Measurements from ENCODE around the gene SFSWAP. TPM values are rescaled to one million over a fixed set of nuclear protein-coding genes. Genes with fewer than 3 reads are reported as not detected.
"Not testable (repeated sequence)": the region's sequence is repeated elsewhere in the genome, so short reads cannot be mapped to it uniquely, and the experiment has no call there.

Gene SFSWAP
- polyA plus RNA-seq, 2 donors: 20.8 to 27.9 TPM

- Histone ChIP-seq H3K4me1 (ENCODE audit: control insufficient read depth in 2 of 2, insufficient read depth in 2 of 2, low read length in 1 of 2) (peaks cover 0 to 2% of the 10 kb centered on the region in 2 donors), H3K36me3 (ENCODE audit: control insufficient read depth in 2 of 2, insufficient read depth in 2 of 2, low read length in 1 of 2) (peaks cover 8 to 29% of the 10 kb centered on the region in 2 donors), H3K27ac (ENCODE audit: low read depth in 2 of 2, low read length in 1 of 2) (no peak overlapping the region), H3K9me3 (ENCODE audit: control insufficient read depth in 2 of 2, insufficient read depth in 1 of 2, low read depth in 1 of 2, low read length in 1 of 2) (no peaks in the 10 kb centered on the region), H3K27me3 (ENCODE audit: control insufficient read depth in 1 of 2, insufficient read depth in 2 of 2, low read length in 2 of 2) (no peaks in the 10 kb centered on the region), H3K4me3 (ENCODE audit: low read depth in 1 of 2, low read length in 2 of 2) (no peak overlapping the region)
- WGBS, 2 donors: 83 to 89% methylated on average over 5 of the region's 5 CpGs
Measured at GRCh38 chr12:131738196-131738595, 27.3 kb downstream of the SFSWAP start.

DNA sequence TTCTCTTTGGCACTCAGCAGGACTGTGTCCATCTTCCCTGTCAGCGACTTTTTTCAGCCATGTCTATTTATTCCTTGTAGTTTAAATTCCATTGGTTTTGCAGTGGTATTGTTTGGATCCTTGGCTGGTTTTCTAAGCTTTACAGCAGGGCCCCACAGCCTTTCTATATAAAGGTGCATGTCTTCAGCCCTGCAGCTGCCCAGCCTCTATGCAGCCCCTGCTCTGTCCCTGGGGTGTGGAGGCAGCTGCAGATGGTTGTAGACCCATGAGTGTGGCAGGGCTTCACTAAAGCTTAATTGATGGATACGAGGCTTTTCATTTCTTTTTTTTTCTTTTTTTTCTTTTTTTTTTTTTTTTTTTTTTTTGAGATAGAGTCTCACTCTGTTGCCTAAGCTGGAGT, 29.7 kb downstream of the SFSWAP start:
- Histone ChIP-seq H3K4me3 (ENCODE audit: low read depth in 1 of 2, low read length in 2 of 2) (no peak overlapping the region), H3K9me3 (ENCODE audit: control insufficient read depth in 2 of 2, insufficient read depth in 1 of 2, low read depth in 1 of 2, low read length in 1 of 2) (no peaks in the 10 kb centered on the region), H3K27ac (ENCODE audit: low read depth in 2 of 2, low read length in 1 of 2) (no peak overlapping the region), H3K4me1 (ENCODE audit: control insufficient read depth in 2 of 2, insufficient read depth in 2 of 2, low read length in 1 of 2) (peaks cover 0 to 2% of the 10 kb centered on the region in 2 donors), H3K36me3 (ENCODE audit: control insufficient read depth in 2 of 2, insufficient read depth in 2 of 2, low read length in 1 of 2) (peaks cover 0 to 15% of the 10 kb centered on the region in 2 donors), H3K27me3 (ENCODE audit: control insufficient read depth in 1 of 2, insufficient read depth in 2 of 2, low read length in 2 of 2) (no peaks in the 10 kb centered on the region)
- WGBS, 2 donors: 84 to 92% methylated on average over 2 of the region's 2 CpGs

DNA sequence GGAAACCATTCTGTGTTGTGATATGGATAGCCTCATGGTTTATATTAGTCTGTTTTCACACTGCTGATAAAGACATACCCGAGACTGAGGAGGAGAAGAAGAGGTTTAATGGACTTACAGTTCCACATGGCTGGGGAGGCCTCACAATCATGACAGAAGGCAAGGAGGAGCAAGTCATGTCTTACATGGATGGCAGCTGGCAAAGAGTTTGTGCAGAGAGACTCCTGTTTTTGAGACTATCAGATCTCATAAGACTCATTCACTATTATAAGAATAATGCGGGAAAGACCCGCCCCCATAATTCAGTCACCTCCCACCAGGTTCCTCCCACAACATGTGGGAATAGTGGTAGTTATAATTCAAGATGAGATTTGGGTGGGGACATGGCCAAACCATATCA, 31.9 kb downstream of the SFSWAP start:
- H3K27ac ChIP-seq (ENCODE audit: low read depth in 2 of 2, low read length in 1 of 2); H3K4me1 ChIP-seq (ENCODE audit: control insufficient read depth in 2 of 2, insufficient read depth in 2 of 2, low read length in 1 of 2); H3K27me3 ChIP-seq (ENCODE audit: control insufficient read depth in 1 of 2, insufficient read depth in 2 of 2, low read length in 2 of 2); H3K4me3 ChIP-seq (ENCODE audit: low read depth in 1 of 2, low read length in 2 of 2); H3K9me3 ChIP-seq (ENCODE audit: control insufficient read depth in 2 of 2, insufficient read depth in 1 of 2, low read depth in 1 of 2, low read length in 1 of 2): not testable (repeated sequence)
- H3K36me3 ChIP-seq (ENCODE audit: control insufficient read depth in 2 of 2, insufficient read depth in 2 of 2, low read length in 1 of 2): peaks cover 0 to 23% of the 10 kb centered on the region in 2 donors
- WGBS, 2 donors: 96 to 97% methylated on average over 3 of the region's 3 CpGs

- H3K4me1 ChIP-seq (ENCODE audit: control insufficient read depth in 2 of 2, insufficient read depth in 2 of 2, low read length in 1 of 2); H3K9me3 ChIP-seq (ENCODE audit: control insufficient read depth in 2 of 2, insufficient read depth in 1 of 2, low read depth in 1 of 2, low read length in 1 of 2); H3K27ac ChIP-seq (ENCODE audit: low read depth in 2 of 2, low read length in 1 of 2); H3K27me3 ChIP-seq (ENCODE audit: control insufficient read depth in 1 of 2, insufficient read depth in 2 of 2, low read length in 2 of 2); H3K4me3 ChIP-seq (ENCODE audit: low read depth in 1 of 2, low read length in 2 of 2): not testable (repeated sequence)
- H3K36me3 ChIP-seq (ENCODE audit: control insufficient read depth in 2 of 2, insufficient read depth in 2 of 2, low read length in 1 of 2): peaks cover 0 to 23% of the 10 kb centered on the region in 2 donors
- 96 to 98% methylated on average over 8 of the region's 8 CpGs for WGBS, 2 donors
Measured at GRCh38 chr12:131743410-131743809, 32.5 kb downstream of the SFSWAP start.

GRCh38 chr12:131743880-131744279, 33.0 kb downstream of the SFSWAP start:
- not testable (repeated sequence) for H3K4me3 ChIP-seq (ENCODE audit: low read depth in 1 of 2, low read length in 2 of 2); H3K9me3 ChIP-seq (ENCODE audit: control insufficient read depth in 2 of 2, insufficient read depth in 1 of 2, low read depth in 1 of 2, low read length in 1 of 2); H3K27me3 ChIP-seq (ENCODE audit: control insufficient read depth in 1 of 2, insufficient read depth in 2 of 2, low read length in 2 of 2); H3K4me1 ChIP-seq (ENCODE audit: control insufficient read depth in 2 of 2, insufficient read depth in 2 of 2, low read length in 1 of 2); H3K27ac ChIP-seq (ENCODE audit: low read depth in 2 of 2, low read length in 1 of 2)
- H3K36me3 ChIP-seq (ENCODE audit: control insufficient read depth in 2 of 2, insufficient read depth in 2 of 2, low read length in 1 of 2): peaks cover 0 to 23% of the 10 kb centered on the region in 2 donors
- WGBS, 2 donors: 97 to 99% methylated on average over 4 of the region's 4 CpGs

GRCh38 chr12:131744675-131745074, 33.8 kb downstream of the SFSWAP start:
- not testable (repeated sequence) for H3K27ac ChIP-seq (ENCODE audit: low read depth in 2 of 2, low read length in 1 of 2); H3K9me3 ChIP-seq (ENCODE audit: control insufficient read depth in 2 of 2, insufficient read depth in 1 of 2, low read depth in 1 of 2, low read length in 1 of 2); H3K4me1 ChIP-seq (ENCODE audit: control insufficient read depth in 2 of 2, insufficient read depth in 2 of 2, low read length in 1 of 2); H3K4me3 ChIP-seq (ENCODE audit: low read depth in 1 of 2, low read length in 2 of 2); H3K27me3 ChIP-seq (ENCODE audit: control insufficient read depth in 1 of 2, insufficient read depth in 2 of 2, low read length in 2 of 2)
- H3K36me3 ChIP-seq (ENCODE audit: control insufficient read depth in 2 of 2, insufficient read depth in 2 of 2, low read length in 1 of 2): peaks cover 0 to 26% of the 10 kb centered on the region in 2 donors
- WGBS, 2 donors: 98 to 100% methylated on average over 1 of the region's 1 CpG

- H3K27ac ChIP-seq (ENCODE audit: low read depth in 2 of 2, low read length in 1 of 2): no peak overlapping the region
- WGBS, 2 donors: 95 to 96% methylated on average over 7 of the region's 7 CpGs
- H3K4me1 ChIP-seq (ENCODE audit: control insufficient read depth in 2 of 2, insufficient read depth in 2 of 2, low read length in 1 of 2): no peaks in the 10 kb centered on the region
- H3K36me3 ChIP-seq (ENCODE audit: control insufficient read depth in 2 of 2, insufficient read depth in 2 of 2, low read length in 1 of 2): peaks cover 0 to 24% of the 10 kb centered on the region in 2 donors
- no peaks in the 10 kb centered on the region for H3K27me3 ChIP-seq (ENCODE audit: control insufficient read depth in 1 of 2, insufficient read depth in 2 of 2, low read length in 2 of 2)
- H3K9me3 ChIP-seq (ENCODE audit: control insufficient read depth in 2 of 2, insufficient read depth in 1 of 2, low read depth in 1 of 2, low read length in 1 of 2): no peaks in the 10 kb centered on the region
- H3K4me3 ChIP-seq (ENCODE audit: low read depth in 1 of 2, low read length in 2 of 2): no peak overlapping the region
Measured at GRCh38 chr12:131745706-131746105, 34.8 kb downstream of the SFSWAP start.

DNA sequence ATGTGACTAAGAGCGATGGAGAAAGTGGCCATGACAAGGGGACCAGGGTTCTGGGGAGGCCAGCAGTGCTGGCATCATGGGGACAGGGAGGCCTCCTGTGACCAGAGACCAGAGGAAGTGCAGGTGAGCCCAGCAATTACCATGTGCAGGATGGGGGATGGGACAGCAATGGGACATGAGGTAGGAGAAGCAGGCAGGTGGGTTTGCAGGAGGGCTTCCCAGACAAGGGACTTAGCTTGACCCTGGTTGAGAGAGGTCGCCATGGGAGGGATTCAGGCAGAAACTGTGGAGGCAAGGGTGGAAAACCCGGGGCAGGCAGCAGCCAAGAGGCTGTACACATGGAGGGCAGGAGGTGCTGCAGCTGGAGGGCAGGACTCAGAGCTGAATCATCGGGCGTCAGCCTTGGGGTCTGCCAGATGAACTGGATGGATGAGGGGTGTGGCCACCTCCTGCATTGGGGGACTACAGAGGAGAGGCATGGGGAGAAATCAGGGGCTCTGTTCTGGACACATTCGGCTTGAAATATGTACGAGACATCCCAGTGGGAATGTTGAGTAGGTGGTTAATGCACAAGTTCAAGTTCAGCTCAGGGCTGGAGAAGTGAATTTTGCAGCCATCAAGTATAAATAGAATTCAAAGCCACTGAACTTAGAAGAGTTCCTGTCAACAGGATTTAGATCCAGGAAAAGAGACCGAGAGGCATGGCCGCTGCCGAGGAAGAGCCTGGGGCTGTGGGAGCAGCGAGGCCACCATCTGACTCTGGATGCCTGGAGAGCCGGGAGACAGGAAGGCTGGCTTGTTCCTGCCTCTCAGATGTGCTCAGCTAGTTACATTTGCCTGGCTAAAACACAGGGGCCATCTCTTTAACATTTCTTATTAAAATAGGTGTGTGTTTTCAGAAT, 36.6 kb downstream of the SFSWAP start:
- no peaks in the 10 kb centered on the region for H3K4me1 ChIP-seq (ENCODE audit: control insufficient read depth in 2 of 2, insufficient read depth in 2 of 2, low read length in 1 of 2)
- no peak overlapping the region for H3K4me3 ChIP-seq (ENCODE audit: low read depth in 1 of 2, low read length in 2 of 2)
- 90 to 93% methylated on average over 12 of the region's 12 CpGs for WGBS, 2 donors
- no peaks in the 10 kb centered on the region for H3K9me3 ChIP-seq (ENCODE audit: control insufficient read depth in 2 of 2, insufficient read depth in 1 of 2, low read depth in 1 of 2, low read length in 1 of 2)
- no peaks in the 10 kb centered on the region for H3K27me3 ChIP-seq (ENCODE audit: control insufficient read depth in 1 of 2, insufficient read depth in 2 of 2, low read length in 2 of 2)
- H3K36me3 ChIP-seq (ENCODE audit: control insufficient read depth in 2 of 2, insufficient read depth in 2 of 2, low read length in 1 of 2): peaks cover 0 to 27% of the 10 kb centered on the region in 2 donors
- H3K27ac ChIP-seq (ENCODE audit: low read depth in 2 of 2, low read length in 1 of 2): no peak overlapping the region

GRCh38 chr12:131749618-131750315, 38.9 kb downstream of the SFSWAP start:
- WGBS, 2 donors: 93 to 95% methylated on average over 19 of the region's 19 CpGs
- H3K4me3 ChIP-seq (ENCODE audit: low read depth in 1 of 2, low read length in 2 of 2): no peak overlapping the region
- H3K9me3 ChIP-seq (ENCODE audit: control insufficient read depth in 2 of 2, insufficient read depth in 1 of 2, low read depth in 1 of 2, low read length in 1 of 2): no peaks in the 10 kb centered on the region
- H3K36me3 ChIP-seq (ENCODE audit: control insufficient read depth in 2 of 2, insufficient read depth in 2 of 2, low read length in 1 of 2): peaks cover 4 to 26% of the 10 kb centered on the region in 2 donors
- H3K27ac ChIP-seq (ENCODE audit: low read depth in 2 of 2, low read length in 1 of 2): no peak overlapping the region
- H3K27me3 ChIP-seq (ENCODE audit: control insufficient read depth in 1 of 2, insufficient read depth in 2 of 2, low read length in 2 of 2): no peaks in the 10 kb centered on the region
- no peaks in the 10 kb centered on the region for H3K4me1 ChIP-seq (ENCODE audit: control insufficient read depth in 2 of 2, insufficient read depth in 2 of 2, low read length in 1 of 2)

All from esophagus (tissue), 2 donors.